ENCODE data around the gene LIMS1. TPM values are rescaled to one million over a fixed set of nuclear protein-coding genes. Genes with fewer than 3 reads are reported as not detected.

Gene LIMS1
- 76.4 and 121 TPM in 2 replicates for total RNA-seq

GRCh38 chr2:108533832-108534583, at the start of gene LIMS1:
Gene LIMS1, plus strand, starts transcription at chr2:108534470. Its CDS starts 93 bp downstream, at chr2:108534563.

GRCh38 chr2:108719149-108720044, 185.1 kb downstream of the LIMS1 start, which contains the start of gene RANBP2:
Gene RANBP2, plus strand, starts transcription at chr2:108719482. Its CDS starts 125 bp downstream, at chr2:108719607.

Small RNAs within 50 kb of the gene (small RNA-seq; reads per million reads assigned to genes)
- not detected for gene AC010095.1

Other genes with a start within 250 kb of the LIMS1 start
- under 0.01 and 0.39 TPM in 2 replicates for gene SULT1C2, start 245.6 kb upstream of the LIMS1 start, total RNA-seq
- gene SULT1C4, start 156.5 kb upstream of the LIMS1 start, total RNA-seq, result not detected in 2 replicates
- 20.2 and 25.2 TPM in 2 replicates for gene GCC2, start 85.3 kb upstream of the LIMS1 start, total RNA-seq
- 60.6 and 88.4 TPM in 2 replicates for gene RANBP2, start 185.0 kb downstream of the LIMS1 start, total RNA-seq

Data from subcutaneous preadipocyte (primary cell).